NB4 (cell line): Measurements from ENCODE around the gene STX16.

Source experiments
- DNase-seq: peaks from one replicate; pipeline ENCODE4 v3.0.0; 2010; ENCODE audit warnings: low read depth
- H3K4me3 ChIP-seq: one replicate; pipeline ENCODE4 v1.5.1; 2011; ENCODE audit warnings: mild to moderate bottlenecking, low read depth, low read length, moderate library complexity
- CTCF ChIP-seq: IDR thresholded peaks from one replicate; pipeline ENCODE4 v1.5.1; 2012; ENCODE audit warnings: low read depth, low read length
- MAX ChIP-seq: IDR thresholded peaks from 2 replicates; pipeline ENCODE4 v1.6.1; 2011; ENCODE audit warnings: low read depth, low read length
- MYC ChIP-seq: IDR thresholded peaks from 2 replicates; pipeline ENCODE4 v1.6.1; 2011; ENCODE audit warnings: low read depth, low read length
- POLR2A ChIP-seq: IDR thresholded peaks from 2 replicates; pipeline ENCODE4 v1.6.1; 2011; ENCODE audit warnings: mild to moderate bottlenecking; ENCODE audit not compliant: insufficient read length; ENCODE audit errors: extremely low read depth

The STX16 gene

GRCh38 chr20:58666702-58667101 is 15.6 kb downstream of the STX16 start:
- no peak for TF ChIP-seq POLR2A
- no peak for TF ChIP-seq MYC
- TF ChIP-seq CTCF: no peak
- TF ChIP-seq MAX: no peak
- no peak overlapping the region for H3K4me3 ChIP-seq
- DNase-seq: no peak

GRCh38 chr20:58667975-58668374 is 16.9 kb downstream of the STX16 start:
- no peak overlapping the region for H3K4me3 ChIP-seq
- no peak for DNase-seq
- TF ChIP-seq MAX (no peak), CTCF (no peak), POLR2A (no peak), MYC (no peak)

- TF ChIP-seq POLR2A (no peak), MYC (no peak), MAX (no peak), CTCF (no peak)
- H3K4me3 ChIP-seq: no peak overlapping the region
- no peak for DNase-seq
Observed at GRCh38 chr20:58668901-58669286, 17.8 kb downstream of the STX16 start.

- no peak for DNase-seq
- no peak overlapping the region for H3K4me3 ChIP-seq
- no peak for TF ChIP-seq CTCF
- TF ChIP-seq MAX: no peak
- no peak for TF ChIP-seq MYC
- no peak for TF ChIP-seq POLR2A
Observed at GRCh38 chr20:58669287-58670006, 18.4 kb downstream of the STX16 start.

GRCh38 chr20:58670102-58670501 is 19.0 kb downstream of the STX16 start:
- no peak overlapping the region for H3K4me3 ChIP-seq
- DNase-seq: no peak
- TF ChIP-seq MYC (no peak), MAX (no peak), POLR2A (no peak), CTCF (no peak)
